ENCODE measurements around the gene TLX1. TPM values are rescaled to one million over a fixed set of nuclear protein-coding genes. Genes with fewer than 3 reads are reported as not detected.

Gene TLX1
- total RNA-seq, 6 donors from 2014 or later = not detected

GRCh38 chr10:101145145-101145544 is 14.0 kb downstream of the TLX1 start:
- Histone ChIP-seq H3K9me3 (peaks cover 0 to 6% (median 2%) of the 10 kb centered on the region in 4 donors), H3K36me3 (no peaks in the 10 kb centered on the region), H3K27me3 (peaks cover 5 to 65% (median 36%) of the 10 kb centered on the region in 4 donors), H3K27ac (no peak overlapping the region), H3K4me3 (no peak overlapping the region), H3K4me1 (peaks cover 9 to 26% (median 12%) of the 10 kb centered on the region in 4 donors)
- WGBS, 2 donors = 48 to 72% methylated on average over 3 to 7 of the region's 7 CpGs
- DNase-seq = no peak
- ATAC-seq (ENCODE audit: low FRiP score in 2 of 2) = no peak
- no peak for TF ChIP-seq POLR2AphosphoS5 (IDR thresholded peaks at IDR 0.05)
- TF ChIP-seq POLR2A (IDR thresholded peaks at IDR 0.05) = no peak
- no peak for TF ChIP-seq CTCF (IDR thresholded peaks at IDR 0.05)
- no peak for TF ChIP-seq EP300 (IDR thresholded peaks at IDR 0.05)

GRCh38 chr10:101145750-101146391 is 14.8 kb downstream of the TLX1 start:
- H3K4me3 ChIP-seq = no peak overlapping the region
- TF ChIP-seq EP300 (IDR thresholded peaks at IDR 0.05) (no peak), POLR2A (IDR thresholded peaks at IDR 0.05) (no peak), POLR2AphosphoS5 (IDR thresholded peaks at IDR 0.05) (no peak), CTCF (IDR thresholded peaks at IDR 0.05) (no peak)
- peaks cover 2 to 58% (median 29%) of the 10 kb centered on the region in 4 donors for H3K27me3 ChIP-seq

GRCh38 chr10:101146392-101147251 is 15.5 kb downstream of the TLX1 start:
- Histone ChIP-seq H3K4me1 (peaks cover 4 to 21% (median 6%) of the 10 kb centered on the region in 4 donors), H3K27ac (no peak overlapping the region), H3K4me3 (no peak overlapping the region), H3K36me3 (no peaks in the 10 kb centered on the region), H3K9me3 (peaks cover 0 to 6% (median 2%) of the 10 kb centered on the region in 4 donors), H3K27me3 (peaks cover 0 to 50% (median 23%) of the 10 kb centered on the region in 4 donors)
- ATAC-seq (ENCODE audit: low FRiP score in 2 of 2) (no peak), DNase-seq (peak in 1 of 2 donors; percentile 86)
- TF ChIP-seq EP300 (IDR thresholded peaks at IDR 0.05) = no peak
- no peak for TF ChIP-seq POLR2AphosphoS5 (IDR thresholded peaks at IDR 0.05)
- no peak for TF ChIP-seq CTCF (IDR thresholded peaks at IDR 0.05)
- TF ChIP-seq POLR2A (IDR thresholded peaks at IDR 0.05) = no peak
- 8 to 20% methylated on average over 1 to 54 of the region's 55 CpGs for WGBS, 2 donors

More at GRCh38 chr10:101145750-101146391, 14.8 kb downstream of the TLX1 start:
- H3K9me3 ChIP-seq = peaks cover 0 to 6% (median 2%) of the 10 kb centered on the region in 4 donors
- H3K27ac ChIP-seq = no peak overlapping the region
- DNase-seq (peak in 1 of 2 donors; percentile 45), ATAC-seq (ENCODE audit: low FRiP score in 2 of 2) (no peak)
- 4 to 6% methylated on average over 15 to 34 of the region's 40 CpGs for WGBS, 2 donors
- H3K36me3 ChIP-seq = no peaks in the 10 kb centered on the region
- peaks cover 4 to 21% (median 6%) of the 10 kb centered on the region in 4 donors for H3K4me1 ChIP-seq

GRCh38 chr10:101151395-101151794 is 20.3 kb downstream of the TLX1 start:
- Histone ChIP-seq H3K4me3 (no peak overlapping the region), H3K27ac (no peak overlapping the region), H3K9me3 (peaks cover 0 to 6% (median 2%) of the 10 kb centered on the region in 4 donors), H3K27me3 (peaks cover 0 to 18% (median 8%) of the 10 kb centered on the region in 4 donors), H3K36me3 (no peaks in the 10 kb centered on the region), H3K4me1 (peaks cover 1 to 7% (median 3%) of the 10 kb centered on the region in 4 donors)
- 58 to 63% methylated on average over 4 of the region's 4 CpGs for whole genome bisulfite sequencing, 2 donors
- DNase-seq = no peak
- no peak for ATAC-seq (ENCODE audit: low FRiP score in 2 of 2)
- TF ChIP-seq POLR2A (IDR thresholded peaks at IDR 0.05) = no peak
- no peak for TF ChIP-seq EP300 (IDR thresholded peaks at IDR 0.05)
- no peak for TF ChIP-seq CTCF (IDR thresholded peaks at IDR 0.05)
- no peak for TF ChIP-seq POLR2AphosphoS5 (IDR thresholded peaks at IDR 0.05)
